Right lobe of liver (tissue), 6 donors: ENCODE measurements around the gene SEC14L5. TPM values are rescaled to one million over a fixed set of nuclear protein-coding genes. Genes with fewer than 3 reads are reported as not detected.
A peak's percentile ranks its signal among the peaks of the same experiment; 100 is the strongest.

ENCODE experiments used
- ATAC-seq, 4 donors: fragments of 200-7000 bp; cut with Tn5 transposase; one replicate each; pipeline ENCODE4 v1.9.1; 2020; ENCODE audit warnings: mild to moderate bottlenecking in 4 of 4, moderate library complexity in 4 of 4
- DNase-seq, 3 donors: peaks; one replicate each; pipeline ENCODE4 v3.0.0-alpha.2; 2020
- H3K27ac ChIP-seq, 3 donors: fragments of 200-600 bp; one replicate each; pipeline ENCODE4 v1.8.0; 2022
- H3K27me3 ChIP-seq, 2 donors: fragments of 200-600 bp; one replicate each; pipeline ENCODE4 v1.8.0; 2022
- H3K36me3 ChIP-seq, 4 donors: fragments of 200-600 bp; sonication (generic) in 1 of 4; one replicate each; pipeline versions ENCODE4 v1.5.1 to v1.8.0; 2017 to 2022; ENCODE audit warnings: control low read depth in 1 of 4
- H3K4me1 ChIP-seq, 4 donors: fragments of 200-600 bp; sonication (generic) in 1 of 4; one replicate each; pipeline versions ENCODE4 v1.5.1 to v1.8.0; 2017 to 2022; ENCODE audit warnings: control low read depth in 1 of 4
- H3K4me3 ChIP-seq, 3 donors: fragments of 200-600 bp; one replicate each; pipeline ENCODE4 v1.8.0; 2022
- H3K9me3 ChIP-seq, 4 donors: fragments of 200-600 bp; sonication (generic) in 1 of 4; one replicate each; pipeline versions ENCODE4 v1.5.1 to v1.8.0; 2017 to 2022; ENCODE audit warnings: control low read depth in 1 of 4
- POLR2A ChIP-seq: fragments of 450-650 bp; IDR thresholded peaks from one replicate; pipeline ENCODE4 v1.6.1; 2017; ENCODE audit warnings: antibody characterized with exemption, mild to moderate bottlenecking
- whole genome bisulfite sequencing: methylation state at CpG from one replicate; pipeline ENCODE4 v1.1.6; 2018; ENCODE audit warnings: low coverage, low lambda C conversion rate; ENCODE audit not compliant: insufficient coverage; ENCODE audit errors: missing lambda C conversion rate; 5-methylcytosine and 5-hydroxymethylcytosine counted together
- intact Hi-C, 2 donors: fragments of 100-400 bp; cut with DNase I; formaldehyde crosslinking; loops; one replicate each; pipeline versions ENCODE4 v1.11.2 to v1.14.1; 2022
- total RNA-seq, 6 experiments: library from RNA; depleted of rRNA in 2 of 6; stranded (reverse); fragments of >200 nt in 2 of 6; fragmentation: NEBNext Ultra II Directional in 3 of 6; extraction: Animal tissue kit (Norgen Biotek cat#: 25700) in 3 of 6; gene quantifications; one replicate each; pipeline versions ENCODE4 v1.1.0 to v1.2.4, GENCODE V29; 2016 to 2023
- TF ChIP-seq, protein P1 (sequence below), 4 donors: fragments of 200-600 bp in 3 of 4; fragments of 450-650 bp in 1 of 4; IDR thresholded peaks; one replicate each; pipeline versions ENCODE4 v1.5.1 to v1.8.0; 2016 to 2022; ENCODE audit warnings: antibody characterized with exemption in 4 of 4, mild to moderate bottlenecking in 2 of 4
- donor health status: DM: no; HTN: yes; CAD: no.
- donor health status: DM: no; HTN: no; CAD: no.
- donor health status: DM: no; HTN: no; CAD: no.
- donor health status: DM: no; HTN: yes; CAD: no.
- donor health status: DM: no; HTN: yes; CAD: no.

SEC14L5 gene
- total RNA-seq, 6 experiments from 2014 or later = 0.09 to 1.1 (median 0.60) TPM; not detected in 1

DNA sequence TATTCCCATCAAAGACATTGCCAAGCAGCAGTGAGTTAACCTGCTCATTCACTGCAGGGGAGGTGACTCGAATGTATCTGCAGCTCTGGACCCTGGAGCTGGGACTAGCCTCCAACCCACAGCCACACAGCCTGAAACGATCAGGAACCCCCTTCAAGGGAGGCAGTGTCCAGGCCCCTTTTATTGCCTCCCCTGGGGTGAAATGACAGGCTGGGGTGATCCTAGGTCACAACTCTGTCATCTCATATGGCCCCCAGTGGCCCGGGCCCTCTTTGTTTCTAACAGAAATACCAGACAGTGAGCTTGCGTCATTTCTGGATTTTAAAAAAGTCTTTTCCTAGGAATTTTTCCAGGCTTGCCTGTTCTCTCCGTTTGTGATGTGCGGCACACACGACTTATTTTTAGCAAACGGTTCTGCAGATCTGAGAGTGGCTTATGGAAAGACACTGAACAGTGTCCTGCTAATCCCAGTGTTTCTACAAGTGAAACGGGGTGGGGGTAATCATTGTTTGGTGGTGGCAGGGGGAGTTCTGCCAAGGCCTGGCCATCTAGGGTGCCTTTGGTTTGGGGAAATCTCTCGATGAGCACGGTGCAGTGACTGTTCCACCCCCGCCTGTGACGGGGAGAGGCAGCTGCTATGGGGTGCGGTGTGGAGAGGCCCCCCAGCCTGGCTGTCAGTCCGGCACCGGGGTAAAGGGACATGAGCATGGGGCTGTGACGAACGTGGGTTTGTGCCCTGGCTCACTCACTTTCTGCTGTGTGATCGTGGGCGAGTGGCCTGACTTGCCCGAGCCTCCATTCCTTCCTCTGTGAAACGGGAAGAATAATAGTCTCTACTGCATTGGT lies 48.4 kb downstream of the SEC14L5 start:
- TF ChIP-seq POLR2A = no peak
- TF ChIP-seq, protein P1, sequence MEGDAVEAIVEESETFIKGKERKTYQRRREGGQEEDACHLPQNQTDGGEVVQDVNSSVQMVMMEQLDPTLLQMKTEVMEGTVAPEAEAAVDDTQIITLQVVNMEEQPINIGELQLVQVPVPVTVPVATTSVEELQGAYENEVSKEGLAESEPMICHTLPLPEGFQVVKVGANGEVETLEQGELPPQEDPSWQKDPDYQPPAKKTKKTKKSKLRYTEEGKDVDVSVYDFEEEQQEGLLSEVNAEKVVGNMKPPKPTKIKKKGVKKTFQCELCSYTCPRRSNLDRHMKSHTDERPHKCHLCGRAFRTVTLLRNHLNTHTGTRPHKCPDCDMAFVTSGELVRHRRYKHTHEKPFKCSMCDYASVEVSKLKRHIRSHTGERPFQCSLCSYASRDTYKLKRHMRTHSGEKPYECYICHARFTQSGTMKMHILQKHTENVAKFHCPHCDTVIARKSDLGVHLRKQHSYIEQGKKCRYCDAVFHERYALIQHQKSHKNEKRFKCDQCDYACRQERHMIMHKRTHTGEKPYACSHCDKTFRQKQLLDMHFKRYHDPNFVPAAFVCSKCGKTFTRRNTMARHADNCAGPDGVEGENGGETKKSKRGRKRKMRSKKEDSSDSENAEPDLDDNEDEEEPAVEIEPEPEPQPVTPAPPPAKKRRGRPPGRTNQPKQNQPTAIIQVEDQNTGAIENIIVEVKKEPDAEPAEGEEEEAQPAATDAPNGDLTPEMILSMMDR (IDR thresholded peaks at IDR 0.05) = no peak
- H3K4me1 ChIP-seq = no peaks in the 10 kb centered on the region
- H3K36me3 ChIP-seq = no peaks in the 10 kb centered on the region
- DNase-seq (no peak), ATAC-seq (no peak)
- 67% methylated on average over 7 of the region's 22 CpGs for WGBS
- no peak overlapping the region for H3K4me3 ChIP-seq
- no peaks in the 10 kb centered on the region for H3K27me3 ChIP-seq
- no peaks in the 10 kb centered on the region for H3K9me3 ChIP-seq
- intact Hi-C loops = no loop called here
- H3K27ac ChIP-seq = no peak overlapping the region

GRCh38 chr16:5007256-5007655 lies 49.1 kb downstream of the SEC14L5 start:
- TF ChIP-seq, protein P1 (IDR thresholded peaks at IDR 0.05) = no peak
- no peak for TF ChIP-seq POLR2A
- no peaks in the 10 kb centered on the region for H3K9me3 ChIP-seq
- intact Hi-C loops = no loop called here
- 70% methylated on average over 2 of the region's 10 CpGs for WGBS
- no peak for ATAC-seq
- no peaks in the 10 kb centered on the region for H3K4me1 ChIP-seq
- H3K27ac ChIP-seq = no peak overlapping the region
- DNase-seq = no peak
- H3K36me3 ChIP-seq = no peaks in the 10 kb centered on the region
- no peak overlapping the region for H3K4me3 ChIP-seq
- H3K27me3 ChIP-seq = no peaks in the 10 kb centered on the region

DNA sequence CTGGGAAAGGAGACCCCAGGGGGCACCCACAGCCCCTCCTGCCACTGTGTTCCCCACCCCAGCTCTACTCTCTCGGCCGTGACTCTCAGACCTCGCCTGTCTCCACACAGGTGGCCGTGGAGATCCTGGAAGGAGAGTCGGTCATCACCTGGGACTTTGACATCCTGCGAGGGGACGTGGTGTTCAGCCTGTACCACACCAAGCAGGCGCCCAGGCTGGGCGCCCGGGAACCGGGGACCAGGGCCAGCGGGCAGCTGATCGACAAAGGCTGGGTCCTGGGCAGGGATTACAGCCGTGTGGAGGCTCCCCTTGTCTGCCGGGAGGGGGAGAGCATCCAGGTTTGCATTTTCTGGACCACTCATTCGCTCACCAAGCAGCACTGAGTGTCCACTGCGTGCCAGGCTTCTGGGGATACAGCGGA lies 50.2 kb downstream of the SEC14L5 start:
- Histone ChIP-seq H3K9me3 (no peaks in the 10 kb centered on the region), H3K4me3 (no peak overlapping the region), H3K27ac (no peak overlapping the region), H3K4me1 (no peaks in the 10 kb centered on the region), H3K27me3 (no peaks in the 10 kb centered on the region), H3K36me3 (no peaks in the 10 kb centered on the region)
- TF ChIP-seq, protein P1 (IDR thresholded peaks at IDR 0.05) = no peak
- no peak for TF ChIP-seq POLR2A
- DNase-seq (no peak), ATAC-seq (no peak)
- intact Hi-C loops = no loop called here
- WGBS = 80% methylated on average over 2 of the region's 18 CpGs

DNA sequence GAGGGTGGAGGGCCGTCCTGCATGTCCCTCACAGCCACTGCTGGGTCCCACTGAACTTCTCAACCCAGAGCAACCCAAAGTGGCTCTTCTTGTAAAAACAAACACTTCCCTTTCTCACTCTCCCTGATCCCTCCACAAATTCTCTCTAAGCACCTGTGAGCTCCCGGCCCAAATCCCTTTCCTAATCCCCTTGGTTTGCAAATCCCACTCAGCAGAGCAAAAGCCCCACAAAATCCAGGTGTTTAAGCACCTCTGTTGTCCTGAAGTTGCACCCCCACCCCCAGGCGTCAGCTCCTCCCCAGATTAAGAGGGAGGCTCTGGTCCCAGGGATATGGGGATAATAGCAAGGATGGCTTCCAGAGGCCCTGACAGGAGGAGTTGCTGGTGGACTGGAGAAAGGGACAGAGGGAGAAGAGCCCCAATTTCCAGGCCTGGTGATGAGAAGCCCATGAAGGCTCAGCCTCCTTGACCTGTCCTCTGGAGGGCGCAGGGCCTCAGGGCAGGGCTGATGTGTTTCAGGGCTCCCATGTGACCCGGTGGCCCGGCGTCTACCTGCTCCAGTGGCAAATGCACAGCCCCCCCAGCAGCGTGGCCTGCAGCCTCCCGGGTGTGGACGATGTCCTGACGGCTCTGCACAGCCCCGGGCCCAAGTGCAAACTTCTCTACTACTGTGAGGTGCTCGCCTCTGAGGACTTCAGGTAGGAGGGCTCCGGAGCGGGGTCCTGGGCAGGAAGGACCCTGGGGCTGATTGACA lies 52.6 kb downstream of the SEC14L5 start:
- H3K36me3 ChIP-seq = no peaks in the 10 kb centered on the region
- TF ChIP-seq, protein P1 (IDR thresholded peaks at IDR 0.05) = no peak
- no peak for TF ChIP-seq POLR2A
- DNase-seq (no peak), ATAC-seq (peak in 1 of 4 donors; percentile 9)
- intact Hi-C loops = no loop called here
- no peak overlapping the region for H3K27ac ChIP-seq
- no peaks in the 10 kb centered on the region for H3K9me3 ChIP-seq
- 22% methylated on average over 3 of the region's 15 CpGs for WGBS
- H3K4me1 ChIP-seq = no peaks in the 10 kb centered on the region
- no peaks in the 10 kb centered on the region for H3K27me3 ChIP-seq
- H3K4me3 ChIP-seq = no peak overlapping the region
